Osteoblast (primary cell): ENCODE measurements around the gene GGT1. TPM values are rescaled to one million over a fixed set of nuclear protein-coding genes. Genes with fewer than 3 reads are reported as not detected.
"Not testable (repeated sequence)": the region's sequence is repeated elsewhere in the genome, so short reads cannot be mapped to it uniquely, and the experiment has no call there.

Experiments
- DNase-seq: peaks from one replicate; pipeline ENCODE4 v3.0.0; 2011; ENCODE audit warnings: low spot score, mixed read lengths; ENCODE audit not compliant: insufficient read length; ENCODE audit errors: missing footprints
- H2AFZ ChIP-seq: 2 replicates; pipeline ENCODE4 v1.6.0; 2011; ENCODE audit warnings: mild to moderate bottlenecking, low read length
- H3K27ac ChIP-seq: 2 replicates; pipeline ENCODE4 v1.5.1; 2011; ENCODE audit warnings: mild to moderate bottlenecking, low read depth, low read length, moderate library complexity
- H3K27me3 ChIP-seq: 2 replicates; pipeline ENCODE4 v1.6.0; 2012; ENCODE audit warnings: mild to moderate bottlenecking, control low read depth, inconsistent platforms, low read length, moderate library complexity; ENCODE audit not compliant: insufficient read depth
- H3K36me3 ChIP-seq: 2 replicates; pipeline ENCODE4 v1.5.1; 2011; ENCODE audit warnings: mild to moderate bottlenecking, low read length, control low read depth, moderate library complexity; ENCODE audit not compliant: insufficient read depth
- H3K4me1 ChIP-seq: 2 replicates; pipeline ENCODE4 v1.5.1; 2011; ENCODE audit warnings: mild to moderate bottlenecking, low read length, control low read depth, moderate library complexity; ENCODE audit not compliant: insufficient read depth
- H3K4me2 ChIP-seq: 2 replicates; pipeline ENCODE4 v1.6.0; 2011; ENCODE audit warnings: mild to moderate bottlenecking, low read length; ENCODE audit not compliant: insufficient read depth
- H3K4me3 ChIP-seq: fragments of 200-600 bp; sonication (generic); 3 replicates; pipeline ENCODE4 v1.5.1; 2012; ENCODE audit warnings: mild to moderate bottlenecking, low read length, inconsistent platforms; ENCODE audit not compliant: insufficient read depth
- H3K79me2 ChIP-seq: 2 replicates; pipeline ENCODE4 v1.6.0; 2012; ENCODE audit warnings: mild to moderate bottlenecking, low read length, control low read depth, inconsistent platforms; ENCODE audit not compliant: insufficient read depth
- H3K9me3 ChIP-seq: 2 replicates; pipeline ENCODE4 v1.5.1; 2011; ENCODE audit warnings: low read depth, low read length, control low read depth
- H4K20me1 ChIP-seq: 2 replicates; pipeline ENCODE4 v1.6.0; 2012; ENCODE audit warnings: mild to moderate bottlenecking, low read length, control low read depth; ENCODE audit not compliant: insufficient read depth
- total RNA-seq: library from RNA; depleted of rRNA; stranded (reverse); fragments of >200 nt; gene quantifications from 2 replicates; pipeline ENCODE4 v1.2.3, GENCODE V29; 2012

The GGT1 gene
- total RNA-seq, 1 donor = 0.36 TPM

GRCh38 chr22:24633231-24634023 is 30.4 kb downstream of the GGT1 start:
- H3K27ac ChIP-seq, H4K20me1 ChIP-seq, H3K4me2 ChIP-seq, DNase-seq, H2AFZ ChIP-seq, H3K79me2 ChIP-seq, H3K4me1 ChIP-seq, H3K27me3 ChIP-seq, H3K36me3 ChIP-seq, H3K4me3 ChIP-seq, H3K9me3 ChIP-seq: not testable (repeated sequence)

DNA sequence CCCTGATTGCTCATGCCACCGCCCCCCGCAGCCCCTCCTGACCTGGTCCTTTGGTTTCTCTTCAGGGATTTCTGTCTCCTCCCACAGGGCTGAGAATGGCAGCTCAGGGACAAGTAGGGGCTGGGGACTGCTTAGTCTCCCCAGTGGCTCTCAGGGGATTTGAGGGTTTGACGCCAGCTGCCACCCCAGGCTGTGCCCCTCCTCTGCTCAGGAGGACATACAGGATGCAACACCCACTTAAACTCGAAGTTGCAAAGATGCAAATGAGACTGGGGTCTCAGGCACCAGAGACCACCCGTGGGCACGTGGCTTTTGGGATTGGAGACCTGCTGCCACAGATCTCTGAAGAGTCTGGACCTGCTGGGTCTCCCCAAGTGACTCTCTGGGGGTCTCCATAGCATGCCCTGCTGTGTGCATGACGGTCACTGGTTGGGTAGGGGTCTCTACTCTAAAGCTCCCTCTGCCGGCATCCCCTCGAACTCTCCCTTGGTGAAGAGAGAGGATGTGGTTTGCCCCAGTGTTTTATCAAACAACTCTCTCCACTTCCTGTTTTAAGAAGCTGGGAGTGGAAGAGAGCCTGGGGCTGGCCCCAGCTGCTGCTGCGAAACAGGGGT is 31.9 kb downstream of the GGT1 start:
- H3K4me1 ChIP-seq, H3K4me2 ChIP-seq, H4K20me1 ChIP-seq, H2AFZ ChIP-seq, H3K79me2 ChIP-seq, H3K27me3 ChIP-seq, H3K36me3 ChIP-seq, H3K27ac ChIP-seq, H3K4me3 ChIP-seq, H3K9me3 ChIP-seq: not testable (repeated sequence)
- DNase-seq = peak; percentile 9

DNA sequence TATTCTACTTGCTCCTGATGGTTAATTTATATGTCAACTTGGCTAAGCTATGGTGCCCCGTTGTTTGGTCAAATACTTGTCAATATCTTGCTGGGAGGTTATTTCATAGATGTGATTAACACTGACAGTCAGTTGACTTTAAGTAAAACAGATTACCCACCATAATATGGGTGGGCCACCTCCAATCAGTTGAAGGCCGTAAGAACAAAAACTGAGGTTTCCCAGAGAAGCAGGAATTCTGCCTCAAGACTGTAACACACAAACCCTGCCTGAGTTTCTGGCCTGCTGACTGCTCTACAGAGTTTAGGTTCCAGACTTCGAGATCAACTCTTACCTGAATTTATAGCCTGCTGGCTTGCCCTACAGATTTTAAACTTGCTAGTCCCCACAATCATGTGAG is 33.5 kb downstream of the GGT1 start:
- not testable (repeated sequence) for H3K4me3 ChIP-seq, H3K4me1 ChIP-seq, H3K79me2 ChIP-seq, H4K20me1 ChIP-seq, H3K27me3 ChIP-seq, DNase-seq, H2AFZ ChIP-seq, H3K27ac ChIP-seq, H3K9me3 ChIP-seq, H3K36me3 ChIP-seq, H3K4me2 ChIP-seq

- not testable (repeated sequence) for H3K4me1 ChIP-seq, DNase-seq, H3K4me2 ChIP-seq, H3K9me3 ChIP-seq, H3K4me3 ChIP-seq, H2AFZ ChIP-seq, H3K36me3 ChIP-seq, H3K27ac ChIP-seq, H3K79me2 ChIP-seq, H4K20me1 ChIP-seq, H3K27me3 ChIP-seq
Observed at GRCh38 chr22:24642307-24642706, 39.3 kb downstream of the GGT1 start.

- H4K20me1 ChIP-seq, H3K9me3 ChIP-seq, H3K36me3 ChIP-seq, H3K27me3 ChIP-seq, H3K4me2 ChIP-seq, H3K79me2 ChIP-seq, H2AFZ ChIP-seq, H3K27ac ChIP-seq, H3K4me1 ChIP-seq, H3K4me3 ChIP-seq: not testable (repeated sequence)
- DNase-seq = peak; percentile 8
Observed at GRCh38 chr22:24644409-24644808, 41.4 kb downstream of the GGT1 start.

- not testable (repeated sequence) for H4K20me1 ChIP-seq, H2AFZ ChIP-seq, H3K27me3 ChIP-seq, H3K4me2 ChIP-seq, H3K9me3 ChIP-seq, DNase-seq, H3K4me3 ChIP-seq, H3K4me1 ChIP-seq, H3K79me2 ChIP-seq, H3K27ac ChIP-seq, H3K36me3 ChIP-seq
Observed at GRCh38 chr22:24645408-24646399, 42.7 kb downstream of the GGT1 start.

DNA sequence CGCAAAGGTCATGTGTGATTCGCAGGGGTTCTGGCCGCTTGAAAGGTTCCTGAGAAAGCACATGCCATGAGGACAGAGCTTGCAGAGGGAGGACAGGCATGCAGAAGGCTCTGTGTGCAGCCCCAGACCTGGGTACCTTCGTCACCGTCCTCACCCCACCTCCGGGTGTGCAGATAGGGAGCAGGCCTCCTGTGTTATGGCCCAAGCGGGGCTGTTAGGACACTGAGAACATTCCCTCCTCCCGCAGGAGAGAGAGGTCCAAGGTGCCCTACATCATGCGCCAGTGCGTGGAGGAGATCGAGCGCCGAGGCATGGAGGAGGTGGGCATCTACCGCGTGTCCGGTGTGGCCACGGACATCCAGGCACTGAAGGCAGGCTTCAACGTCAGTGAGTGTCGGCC is 43.8 kb downstream of the GGT1 start:
- not testable (repeated sequence) for H3K4me3 ChIP-seq, H3K79me2 ChIP-seq, H3K9me3 ChIP-seq, H3K4me2 ChIP-seq, H3K27ac ChIP-seq, H3K27me3 ChIP-seq, H4K20me1 ChIP-seq, H2AFZ ChIP-seq, H3K36me3 ChIP-seq, H3K4me1 ChIP-seq, DNase-seq

DNA sequence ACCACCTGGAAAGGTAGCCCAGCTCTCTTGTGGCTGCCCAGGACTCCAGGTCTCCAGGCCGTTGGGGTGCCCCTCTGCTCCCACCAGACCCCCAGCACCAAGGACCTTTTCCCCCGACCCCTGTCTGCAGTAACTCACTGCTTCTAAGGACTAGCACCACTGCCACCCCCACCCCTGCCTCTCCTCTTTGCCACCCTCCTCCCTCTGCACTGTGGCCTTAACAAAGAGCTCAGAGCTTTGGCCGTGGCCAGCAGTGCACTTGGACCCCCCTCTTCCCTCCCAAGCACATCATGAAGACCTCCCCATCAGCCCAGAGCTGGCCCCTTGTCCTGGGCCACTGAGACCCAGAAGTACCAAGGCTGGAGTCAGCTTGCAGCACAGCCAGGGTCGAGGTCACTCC is 46.4 kb downstream of the GGT1 start:
- H3K27ac ChIP-seq, H3K4me1 ChIP-seq, H2AFZ ChIP-seq, H3K4me2 ChIP-seq, H3K4me3 ChIP-seq, H3K9me3 ChIP-seq, H3K27me3 ChIP-seq, H3K79me2 ChIP-seq, DNase-seq, H3K36me3 ChIP-seq, H4K20me1 ChIP-seq: not testable (repeated sequence)
